GM12864 (cell line): ENCODE results near the gene C20orf96.

Experiments used
- DNase-seq: peaks from one replicate; pipeline ENCODE4 v3.0.0-alpha.2; 2011; ENCODE audit warnings: low read depth
- H3K4me3 ChIP-seq: 2 replicates; pipeline ENCODE4 v1.5.1; 2011; ENCODE audit warnings: mild to moderate bottlenecking, low read depth, low read length, control low read depth
- CTCF ChIP-seq: IDR thresholded peaks from 2 replicates; pipeline ENCODE4 v1.5.1; 2011; ENCODE audit warnings: low read depth, mild to moderate bottlenecking, moderate library complexity, low read length, control low read depth, inconsistent platforms; ENCODE audit errors: missing control alignments

Gene C20orf96

GRCh38 chr20:301886-302848 is 11.6 kb upstream of the C20orf96 start:
- H3K4me3 ChIP-seq: no peak overlapping the region
- no peak for TF ChIP-seq CTCF
- DNase-seq: no peak

- no peak overlapping the region; the same call in 1 of the 2 replicates for H3K4me3 ChIP-seq
Observed at GRCh38 chr20:300345-300990, 9.9 kb upstream of the C20orf96 start.

GRCh38 chr20:298776-299391 is 8.3 kb upstream of the C20orf96 start:
- peak overlapping the region; percentile 92 for H3K4me3 ChIP-seq
- no peak for TF ChIP-seq CTCF
- no peak for DNase-seq

More at GRCh38 chr20:300345-300990, 9.9 kb upstream of the C20orf96 start:
- TF ChIP-seq CTCF: no peak
- no peak for DNase-seq

- DNase-seq: no peak
- TF ChIP-seq CTCF: no peak
- peak overlapping the region; percentile 92 for H3K4me3 ChIP-seq
Observed at GRCh38 chr20:297925-298775, 7.6 kb upstream of the C20orf96 start.

- peak within 1 kb of the TSS; percentile 92 for H3K4me3 ChIP-seq
- peak; percentile 67 for DNase-seq
- no peak for TF ChIP-seq CTCF
Observed at GRCh38 chr20:297098-297924, 6.8 kb upstream of the C20orf96 start, which contains the start of gene ZCCHC3. Gene ZCCHC3, plus strand, starts transcription at chr20:297570. Its CDS starts 17 bp downstream, at chr20:297587.

- TF ChIP-seq CTCF: no peak
- no peak overlapping the region for H3K4me3 ChIP-seq
- no peak for DNase-seq
Observed at GRCh38 chr20:295804-296203, 5.3 kb upstream of the C20orf96 start.
